ENCODE results near the gene STT3A.

DNA sequence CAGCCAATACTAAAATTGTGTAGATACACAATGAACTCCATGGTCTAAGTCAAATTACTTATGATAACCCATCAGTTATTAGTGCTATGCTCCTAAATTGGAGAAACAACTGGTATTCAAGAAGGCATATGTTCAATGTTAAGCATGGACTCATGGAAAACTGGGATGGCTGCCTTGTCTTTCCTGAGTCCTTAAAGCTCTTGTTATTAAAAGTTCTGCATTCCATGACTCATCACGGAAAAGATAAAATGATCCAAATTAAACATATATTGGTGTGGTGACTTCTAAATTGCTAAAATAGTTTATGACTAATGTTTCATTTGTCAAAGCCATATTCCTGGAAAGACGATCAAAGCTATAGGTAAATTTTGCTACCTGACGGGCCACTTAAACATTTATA is 32.8 kb upstream of the STT3A start:
- TF ChIP-seq, protein P1, sequence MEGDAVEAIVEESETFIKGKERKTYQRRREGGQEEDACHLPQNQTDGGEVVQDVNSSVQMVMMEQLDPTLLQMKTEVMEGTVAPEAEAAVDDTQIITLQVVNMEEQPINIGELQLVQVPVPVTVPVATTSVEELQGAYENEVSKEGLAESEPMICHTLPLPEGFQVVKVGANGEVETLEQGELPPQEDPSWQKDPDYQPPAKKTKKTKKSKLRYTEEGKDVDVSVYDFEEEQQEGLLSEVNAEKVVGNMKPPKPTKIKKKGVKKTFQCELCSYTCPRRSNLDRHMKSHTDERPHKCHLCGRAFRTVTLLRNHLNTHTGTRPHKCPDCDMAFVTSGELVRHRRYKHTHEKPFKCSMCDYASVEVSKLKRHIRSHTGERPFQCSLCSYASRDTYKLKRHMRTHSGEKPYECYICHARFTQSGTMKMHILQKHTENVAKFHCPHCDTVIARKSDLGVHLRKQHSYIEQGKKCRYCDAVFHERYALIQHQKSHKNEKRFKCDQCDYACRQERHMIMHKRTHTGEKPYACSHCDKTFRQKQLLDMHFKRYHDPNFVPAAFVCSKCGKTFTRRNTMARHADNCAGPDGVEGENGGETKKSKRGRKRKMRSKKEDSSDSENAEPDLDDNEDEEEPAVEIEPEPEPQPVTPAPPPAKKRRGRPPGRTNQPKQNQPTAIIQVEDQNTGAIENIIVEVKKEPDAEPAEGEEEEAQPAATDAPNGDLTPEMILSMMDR (conservative IDR thresholded peaks at IDR 0.05; ENCODE audit: low read depth in 2 of 2), result no peak
- no peak for TF ChIP-seq JUNB (IDR thresholded peaks at IDR 0.05; ENCODE audit: unreplicated experiment)
- TF ChIP-seq STAT1 (IDR thresholded peaks at IDR 0.05; ENCODE audit: unreplicated experiment), result no peak
- no peak for TF ChIP-seq EZH2 (IDR thresholded peaks at IDR 0.05; ENCODE audit: low read depth, unreplicated experiment)
- no peak for TF ChIP-seq CREB1 (CRISPR knock-in tag; IDR thresholded peaks at IDR 0.05; ENCODE audit: low read depth)
- TF ChIP-seq POLR2AphosphoS5 (IDR thresholded peaks at IDR 0.05; ENCODE audit: low read depth), result no peak

Measured in GM23338 (cell line).